Epithelial cell of proximal tubule (primary cell): ENCODE measurements around the gene BEGAIN. TPM values are rescaled to one million over a fixed set of nuclear protein-coding genes. Genes with fewer than 3 reads are reported as not detected.

Experiments
- DNase-seq: peaks from one replicate; pipeline ENCODE4 v3.0.0-alpha.2; 2011; ENCODE audit warnings: low read depth
- H3K4me3 ChIP-seq: 2 replicates; pipeline ENCODE4 v1.5.1; 2011; ENCODE audit warnings: low read depth, mild to moderate bottlenecking, low read length
- total RNA-seq: library from RNA; depleted of rRNA; stranded (reverse); fragments of >200 nt; gene quantifications from 2 replicates; pipeline ENCODE4 v1.2.3, GENCODE V29; 2015
- TF ChIP-seq, protein P1 (sequence below): conservative IDR thresholded peaks from 2 replicates; pipeline ENCODE4 v1.5.1; 2012; ENCODE audit warnings: low read depth, mild to moderate bottlenecking, low read length

The BEGAIN gene
- total RNA-seq, 1 donor from 2014 or later = 1.4 TPM

- TF ChIP-seq, protein P1, sequence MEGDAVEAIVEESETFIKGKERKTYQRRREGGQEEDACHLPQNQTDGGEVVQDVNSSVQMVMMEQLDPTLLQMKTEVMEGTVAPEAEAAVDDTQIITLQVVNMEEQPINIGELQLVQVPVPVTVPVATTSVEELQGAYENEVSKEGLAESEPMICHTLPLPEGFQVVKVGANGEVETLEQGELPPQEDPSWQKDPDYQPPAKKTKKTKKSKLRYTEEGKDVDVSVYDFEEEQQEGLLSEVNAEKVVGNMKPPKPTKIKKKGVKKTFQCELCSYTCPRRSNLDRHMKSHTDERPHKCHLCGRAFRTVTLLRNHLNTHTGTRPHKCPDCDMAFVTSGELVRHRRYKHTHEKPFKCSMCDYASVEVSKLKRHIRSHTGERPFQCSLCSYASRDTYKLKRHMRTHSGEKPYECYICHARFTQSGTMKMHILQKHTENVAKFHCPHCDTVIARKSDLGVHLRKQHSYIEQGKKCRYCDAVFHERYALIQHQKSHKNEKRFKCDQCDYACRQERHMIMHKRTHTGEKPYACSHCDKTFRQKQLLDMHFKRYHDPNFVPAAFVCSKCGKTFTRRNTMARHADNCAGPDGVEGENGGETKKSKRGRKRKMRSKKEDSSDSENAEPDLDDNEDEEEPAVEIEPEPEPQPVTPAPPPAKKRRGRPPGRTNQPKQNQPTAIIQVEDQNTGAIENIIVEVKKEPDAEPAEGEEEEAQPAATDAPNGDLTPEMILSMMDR = no peak
- DNase-seq = no peak
- no peak overlapping the region for H3K4me3 ChIP-seq
These were observed 5.7 kb downstream of the BEGAIN start for GRCh38 chr14:100581228-100582145.

GRCh38 chr14:100580316-100581227, 6.6 kb downstream of the BEGAIN start:
- TF ChIP-seq, protein P1 = no peak
- H3K4me3 ChIP-seq = no peak overlapping the region
- no peak for DNase-seq

DNA sequence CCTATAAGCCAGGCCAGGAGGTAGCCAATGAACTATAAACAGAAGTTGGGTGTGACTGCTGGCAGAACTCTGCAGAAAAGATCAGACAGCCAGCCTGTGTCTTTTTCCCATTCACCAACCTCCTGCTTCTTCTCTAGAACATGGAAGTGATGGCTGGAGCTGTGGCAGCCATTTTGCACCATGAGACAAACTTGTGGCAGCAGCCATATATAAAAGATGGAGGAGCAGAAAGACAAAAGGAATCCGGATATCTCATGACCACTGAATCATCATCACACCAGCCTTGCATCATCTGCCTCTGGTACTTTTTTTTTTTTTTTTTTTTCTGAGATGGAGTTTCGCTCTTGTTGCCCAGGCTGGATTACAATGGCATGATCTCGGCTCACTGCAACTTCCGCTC, 8.7 kb downstream of the BEGAIN start:
- H3K4me3 ChIP-seq = no peak overlapping the region
- TF ChIP-seq, protein P1 = no peak
- DNase-seq = no peak

DNA sequence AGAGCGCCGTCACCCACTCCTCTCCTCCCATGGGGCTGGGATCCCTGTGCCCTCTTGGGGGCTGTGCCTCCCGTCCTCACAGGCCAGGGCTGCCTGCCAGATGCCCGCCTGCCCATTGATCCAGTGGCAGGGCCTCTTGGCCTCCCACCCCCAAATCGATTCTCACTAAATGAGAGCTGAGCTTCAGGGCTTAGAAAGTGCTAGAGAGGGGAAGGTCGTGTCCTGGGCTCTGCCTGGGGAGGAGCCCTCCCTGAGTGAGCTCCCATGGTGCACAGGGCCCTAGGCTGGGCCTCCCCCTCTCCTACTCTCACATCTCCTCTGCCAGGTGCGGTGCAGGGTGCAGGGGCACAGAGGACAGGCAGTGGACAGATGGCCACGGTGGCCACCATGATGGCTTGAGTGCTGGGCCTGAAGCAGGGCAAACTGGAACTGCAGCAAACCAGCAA, 9.2 kb downstream of the BEGAIN start:
- no peak for DNase-seq
- no peak overlapping the region for H3K4me3 ChIP-seq
- TF ChIP-seq, protein P1 = no peak

DNA sequence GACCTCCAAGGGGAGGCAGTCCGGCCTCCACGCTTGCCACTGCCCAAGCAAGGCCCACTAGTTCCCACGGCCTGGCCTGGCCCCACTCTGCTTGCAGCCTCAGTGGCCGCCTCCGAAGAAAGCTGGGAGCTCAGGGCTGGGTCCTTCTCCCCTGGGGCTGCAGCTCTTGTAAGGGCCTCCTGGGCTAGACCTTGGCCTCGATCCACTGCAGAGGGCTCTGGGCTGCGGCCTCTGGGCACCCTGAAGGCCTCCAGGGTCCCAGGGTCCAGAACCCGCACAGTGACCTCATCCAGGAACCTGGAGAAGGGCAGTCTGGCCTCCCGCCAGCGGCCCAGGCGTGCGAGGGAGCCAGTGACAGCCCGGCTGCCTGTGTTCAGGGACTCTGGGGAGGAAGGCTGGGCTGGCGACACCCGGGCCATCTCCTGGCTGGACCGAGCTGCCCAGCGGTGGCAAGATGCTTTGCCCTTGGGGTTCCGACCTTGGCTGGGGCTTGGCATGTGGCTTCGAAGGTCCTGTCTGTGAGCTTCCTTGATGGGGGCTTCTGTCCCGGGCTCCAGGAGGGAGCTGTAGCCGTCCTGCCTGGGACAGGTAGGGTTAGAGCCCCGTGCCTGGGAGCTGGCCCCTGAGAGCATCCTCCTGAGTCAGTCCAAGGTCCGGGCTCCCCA, 9.8 kb downstream of the BEGAIN start:
- H3K4me3 ChIP-seq = no peak overlapping the region
- no peak for DNase-seq
- TF ChIP-seq, protein P1 = no peak

DNA sequence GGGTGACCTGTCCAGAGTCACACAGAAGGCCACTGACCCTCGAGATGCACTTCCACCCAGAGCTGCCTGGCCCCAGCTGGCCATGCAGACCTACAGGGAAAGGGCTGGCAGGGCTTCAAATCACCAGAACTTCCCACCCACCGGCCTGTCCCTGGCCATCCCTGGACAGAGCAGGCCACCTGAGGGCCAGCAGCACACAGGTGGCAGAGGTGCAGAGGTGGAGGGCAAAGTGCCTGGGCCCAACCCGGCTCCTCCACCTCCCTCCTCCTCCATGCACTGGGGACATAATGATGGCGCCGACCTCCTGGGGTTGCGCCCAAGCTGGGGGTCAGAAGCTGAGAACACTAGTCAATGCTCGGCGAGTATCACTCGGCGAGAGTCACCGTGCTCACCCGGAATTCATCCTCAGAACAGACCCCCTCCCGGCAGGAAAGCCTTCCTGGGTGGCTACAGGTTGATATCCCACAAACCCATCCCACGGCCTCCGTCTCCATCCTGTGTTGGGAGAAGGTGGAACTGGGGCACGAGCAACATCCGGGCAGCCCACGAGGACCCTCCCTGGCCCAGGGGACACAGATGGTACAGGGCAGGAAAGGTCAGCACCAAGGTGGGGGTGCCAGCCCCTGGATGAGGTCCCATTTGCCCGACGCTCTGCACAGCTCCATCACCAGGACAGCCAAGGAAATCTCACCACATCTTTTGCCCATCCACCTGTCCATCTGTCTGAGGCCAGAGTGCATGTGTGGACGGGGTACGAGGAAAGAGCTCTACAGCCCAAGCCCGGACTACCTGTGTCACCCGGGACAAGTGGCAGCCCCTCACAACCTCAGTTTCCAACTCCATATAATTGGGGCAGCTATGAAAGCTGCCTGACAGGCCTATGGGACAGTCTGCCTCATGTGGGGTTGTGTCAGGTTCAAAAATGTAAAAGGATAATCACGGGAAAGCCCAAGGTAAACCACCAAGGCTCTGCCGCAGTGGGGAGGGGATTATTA, 10.8 kb downstream of the BEGAIN start:
- H3K4me3 ChIP-seq = no peak overlapping the region
- TF ChIP-seq, protein P1 = no peak
- no peak for DNase-seq
